ENCODE results near the gene POC5. TPM values are rescaled to one million over a fixed set of nuclear protein-coding genes. Genes with fewer than 3 reads are reported as not detected.

The POC5 gene
- total RNA-seq, 4 donors from 2014 or later = 5.1 to 68.5 (median 9.3) TPM

GRCh38 chr5:75654693-75655295, 62.4 kb downstream of the POC5 start:
- Histone ChIP-seq H3K9me3 (no peaks in the 10 kb centered on the region), H3K27ac (no peak overlapping the region), H3K36me3 (no peaks in the 10 kb centered on the region), H3K4me3 (no peak overlapping the region), H3K27me3 (no peaks in the 10 kb centered on the region), H3K4me1 (no peaks in the 10 kb centered on the region)
- DNase-seq = no peak
- no peak for TF ChIP-seq POLR2A (IDR thresholded peaks at IDR 0.05)
- TF ChIP-seq, protein P1, sequence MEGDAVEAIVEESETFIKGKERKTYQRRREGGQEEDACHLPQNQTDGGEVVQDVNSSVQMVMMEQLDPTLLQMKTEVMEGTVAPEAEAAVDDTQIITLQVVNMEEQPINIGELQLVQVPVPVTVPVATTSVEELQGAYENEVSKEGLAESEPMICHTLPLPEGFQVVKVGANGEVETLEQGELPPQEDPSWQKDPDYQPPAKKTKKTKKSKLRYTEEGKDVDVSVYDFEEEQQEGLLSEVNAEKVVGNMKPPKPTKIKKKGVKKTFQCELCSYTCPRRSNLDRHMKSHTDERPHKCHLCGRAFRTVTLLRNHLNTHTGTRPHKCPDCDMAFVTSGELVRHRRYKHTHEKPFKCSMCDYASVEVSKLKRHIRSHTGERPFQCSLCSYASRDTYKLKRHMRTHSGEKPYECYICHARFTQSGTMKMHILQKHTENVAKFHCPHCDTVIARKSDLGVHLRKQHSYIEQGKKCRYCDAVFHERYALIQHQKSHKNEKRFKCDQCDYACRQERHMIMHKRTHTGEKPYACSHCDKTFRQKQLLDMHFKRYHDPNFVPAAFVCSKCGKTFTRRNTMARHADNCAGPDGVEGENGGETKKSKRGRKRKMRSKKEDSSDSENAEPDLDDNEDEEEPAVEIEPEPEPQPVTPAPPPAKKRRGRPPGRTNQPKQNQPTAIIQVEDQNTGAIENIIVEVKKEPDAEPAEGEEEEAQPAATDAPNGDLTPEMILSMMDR (IDR thresholded peaks at IDR 0.05) = no peak

DNA sequence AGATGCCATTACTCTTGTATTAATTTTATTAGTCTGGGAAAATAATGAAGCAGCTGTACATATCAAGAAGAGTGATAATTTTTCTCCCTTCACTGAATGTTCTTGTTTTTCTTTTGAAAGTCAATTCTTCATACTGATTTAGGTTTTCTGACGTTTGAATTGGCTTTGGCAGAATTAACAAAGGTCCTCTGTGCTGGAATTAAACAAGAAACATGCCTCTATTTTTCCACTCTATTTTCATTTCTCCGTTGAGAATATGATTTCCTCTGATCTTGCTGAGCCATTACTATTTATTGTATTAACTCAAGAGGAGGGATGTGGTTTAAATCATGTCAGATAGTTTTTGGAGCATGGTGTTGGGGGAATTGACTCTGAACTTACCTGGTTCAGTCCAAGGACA, 63.7 kb downstream of the POC5 start:
- Histone ChIP-seq H3K9me3 (no peaks in the 10 kb centered on the region), H3K36me3 (no peaks in the 10 kb centered on the region), H3K27ac (no peak overlapping the region), H3K4me3 (no peak overlapping the region), H3K4me1 (no peaks in the 10 kb centered on the region), H3K27me3 (no peaks in the 10 kb centered on the region)
- TF ChIP-seq, protein P1 (IDR thresholded peaks at IDR 0.05) = no peak
- no peak for TF ChIP-seq POLR2A (IDR thresholded peaks at IDR 0.05)
- no peak for DNase-seq

- Histone ChIP-seq H3K4me3 (no peak overlapping the region), H3K27me3 (no peaks in the 10 kb centered on the region), H3K9me3 (no peaks in the 10 kb centered on the region), H3K4me1 (no peaks in the 10 kb centered on the region), H3K27ac (no peak overlapping the region), H3K36me3 (no peaks in the 10 kb centered on the region)
- TF ChIP-seq POLR2A (IDR thresholded peaks at IDR 0.05) = no peak
- TF ChIP-seq, protein P1 (IDR thresholded peaks at IDR 0.05) = no peak
- DNase-seq = no peak
Observed at GRCh38 chr5:75651575-75652238, 65.5 kb downstream of the POC5 start.

DNA sequence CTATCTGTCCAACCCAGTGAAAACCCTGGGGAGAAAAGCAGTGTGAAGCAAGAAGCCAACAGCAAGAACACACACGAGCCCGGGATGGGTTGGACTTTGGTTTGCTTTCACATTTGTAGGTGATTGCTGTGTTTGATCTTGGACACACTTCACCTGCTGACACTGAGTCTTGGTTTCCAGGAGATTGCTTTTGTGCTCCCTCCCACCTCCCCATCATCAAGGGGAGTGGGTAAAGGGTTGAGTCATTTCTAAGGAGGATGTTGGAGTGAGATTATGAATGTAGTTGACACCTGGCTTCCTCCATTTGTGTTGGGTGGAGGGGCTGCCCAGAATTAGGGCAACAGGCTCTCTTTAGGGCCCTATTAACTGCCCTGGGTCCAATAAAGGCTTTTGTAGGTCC, 68.5 kb downstream of the POC5 start:
- DNase-seq = no peak
- no peaks in the 10 kb centered on the region for H3K9me3 ChIP-seq
- no peak for TF ChIP-seq POLR2A (IDR thresholded peaks at IDR 0.05)
- TF ChIP-seq, protein P1 (IDR thresholded peaks at IDR 0.05) = no peak
- H3K4me3 ChIP-seq = no peak overlapping the region
- no peaks in the 10 kb centered on the region for H3K4me1 ChIP-seq
- H3K27ac ChIP-seq = no peak overlapping the region
- H3K27me3 ChIP-seq = no peaks in the 10 kb centered on the region
- H3K36me3 ChIP-seq = no peaks in the 10 kb centered on the region

- DNase-seq = no peak
Observed at GRCh38 chr5:75640826-75641225, 76.4 kb downstream of the POC5 start.

More at GRCh38 chr5:75640826-75641225, 76.4 kb downstream of the POC5 start:
- H3K27me3 ChIP-seq = no peaks in the 10 kb centered on the region
- H3K9me3 ChIP-seq = no peaks in the 10 kb centered on the region
- TF ChIP-seq, protein P1 (IDR thresholded peaks at IDR 0.05) = no peak
- no peak for TF ChIP-seq POLR2A (IDR thresholded peaks at IDR 0.05)
- H3K4me3 ChIP-seq = no peak overlapping the region
- H3K27ac ChIP-seq = no peak overlapping the region
- H3K4me1 ChIP-seq = no peaks in the 10 kb centered on the region
- no peaks in the 10 kb centered on the region for H3K36me3 ChIP-seq

Measured in Peyer's patch (tissue), 4 donors.